ENCODE measurements around the gene HBE1. TPM values are rescaled to one million over a fixed set of nuclear protein-coding genes. Genes with fewer than 3 reads are reported as not detected.

HBE1 gene
- total and polyA plus RNA-seq, 3 donors from 2014 or later: 0.87 TPM; not detected in 2

GRCh38 chr11:5242933-5243815, 26.6 kb downstream of the HBE1 start:
- intact Hi-C loops (cut with DNase I; ENCODE audit: low total_unique reads): no loop called here
- TF ChIP-seq POLR2A (IDR thresholded peaks at IDR 0.05) (no peak), CTCF (IDR thresholded peaks at IDR 0.05) (no peak)
- Histone ChIP-seq H3K9me3 (no peaks in the 10 kb centered on the region), H3K27me3 (no peaks in the 10 kb centered on the region), H3K4me1 (no peaks in the 10 kb centered on the region), H3K4me3 (no peak overlapping the region), H3K27ac (no peak overlapping the region), H3K36me3 (ENCODE audit: low read depth, missing control alignments) (no peaks in the 10 kb centered on the region)
- WGBS, 2 donors: 78 to 80% methylated on average over 7 of the region's 7 CpGs
- DNase-seq: no peak

- TF ChIP-seq POLR2A (IDR thresholded peaks at IDR 0.05): no peak
- Histone ChIP-seq H3K4me3 (no peak overlapping the region), H3K4me1 (no peaks in the 10 kb centered on the region), H3K36me3 (ENCODE audit: low read depth, missing control alignments) (no peaks in the 10 kb centered on the region), H3K27ac (no peak overlapping the region), H3K9me3 (no peaks in the 10 kb centered on the region), H3K27me3 (no peaks in the 10 kb centered on the region)
- intact Hi-C loops (cut with DNase I; ENCODE audit: low total_unique reads): no loop called here
- DNase-seq: no peak
- 61 to 73% methylated on average over 2 of the region's 2 CpGs for WGBS, 2 donors
These were observed 27.5 kb downstream of the HBE1 start for GRCh38 chr11:5242208-5242607.

GRCh38 chr11:5241458-5241857, 28.3 kb downstream of the HBE1 start:
- Histone ChIP-seq H3K27ac (no peak overlapping the region), H3K4me1 (no peaks in the 10 kb centered on the region), H3K4me3 (no peak overlapping the region), H3K27me3 (no peaks in the 10 kb centered on the region), H3K36me3 (ENCODE audit: low read depth, missing control alignments) (no peaks in the 10 kb centered on the region), H3K9me3 (no peaks in the 10 kb centered on the region)
- TF ChIP-seq POLR2A (IDR thresholded peaks at IDR 0.05) (no peak), CTCF (IDR thresholded peaks at IDR 0.05) (no peak)
- WGBS, 2 donors: 64 to 65% methylated on average over 3 of the region's 3 CpGs
- DNase-seq: no peak
- intact Hi-C loops (cut with DNase I; ENCODE audit: low total_unique reads): no loop called here

GRCh38 chr11:5240458-5240857, 29.3 kb downstream of the HBE1 start:
- no peak for DNase-seq
- TF ChIP-seq CTCF (IDR thresholded peaks at IDR 0.05): no peak
- TF ChIP-seq POLR2A (IDR thresholded peaks at IDR 0.05): no peak
- Histone ChIP-seq H3K4me1 (no peaks in the 10 kb centered on the region), H3K9me3 (no peaks in the 10 kb centered on the region), H3K4me3 (no peak overlapping the region), H3K27me3 (no peaks in the 10 kb centered on the region), H3K36me3 (ENCODE audit: low read depth, missing control alignments) (no peaks in the 10 kb centered on the region), H3K27ac (no peak overlapping the region)
- WGBS, 2 donors: 84 to 93% methylated on average over 2 of the region's 2 CpGs
- intact Hi-C loops (cut with DNase I; ENCODE audit: low total_unique reads): no loop called here

- Histone ChIP-seq H3K36me3 (ENCODE audit: low read depth, missing control alignments) (no peaks in the 10 kb centered on the region), H3K27me3 (no peaks in the 10 kb centered on the region), H3K27ac (no peak overlapping the region), H3K4me1 (no peaks in the 10 kb centered on the region), H3K4me3 (no peak overlapping the region), H3K9me3 (no peaks in the 10 kb centered on the region)
- 79 to 87% methylated on average over 1 of the region's 1 CpG for WGBS, 2 donors
- no peak for DNase-seq
- intact Hi-C loops (cut with DNase I; ENCODE audit: low total_unique reads): no loop called here
- TF ChIP-seq POLR2A (IDR thresholded peaks at IDR 0.05) (no peak), CTCF (IDR thresholded peaks at IDR 0.05) (no peak)
These were observed 29.7 kb downstream of the HBE1 start for GRCh38 chr11:5240056-5240455.

Data from testis (tissue), 3 donors.